NCI-H1930 (cell line): ENCODE data around the gene NDST3.

ENCODE experiments used
- DNase-seq, 2 experiments: peaks; one replicate each; lab custom pipeline; 2025; lab: John Stamatoyannopoulos, UW

NDST3 gene

GRCh38 chr4:118081434-118081833 lies 47.1 kb downstream of the NDST3 start:
- no peak for DNase-seq

- DNase-seq: no peak
Measured at GRCh38 chr4:118082182-118082581, 47.9 kb downstream of the NDST3 start.

GRCh38 chr4:118085700-118086099 lies 51.4 kb downstream of the NDST3 start:
- DNase-seq: no peak

- DNase-seq: no peak
Measured at GRCh38 chr4:118086344-118086743, 52.1 kb downstream of the NDST3 start.

GRCh38 chr4:118087366-118087765 lies 53.1 kb downstream of the NDST3 start:
- DNase-seq: no peak

GRCh38 chr4:118099106-118099505 lies 64.8 kb downstream of the NDST3 start:
- no peak for DNase-seq

- DNase-seq: no peak
Measured at GRCh38 chr4:118102195-118102594, 67.9 kb downstream of the NDST3 start.

- DNase-seq: no peak
Measured at GRCh38 chr4:118112117-118113046, 78.1 kb downstream of the NDST3 start.

- no peak for DNase-seq
Measured at GRCh38 chr4:118113220-118113619, 78.9 kb downstream of the NDST3 start.

- no peak for DNase-seq
Measured at GRCh38 chr4:118114720-118115119, 80.4 kb downstream of the NDST3 start.

- DNase-seq: no peak
Measured at GRCh38 chr4:118120120-118120760, 86.0 kb downstream of the NDST3 start.

GRCh38 chr4:118124997-118125396 lies 90.7 kb downstream of the NDST3 start:
- DNase-seq: no peak

- DNase-seq: no peak
Measured at GRCh38 chr4:118139241-118139640, 105.0 kb downstream of the NDST3 start.

- DNase-seq: no peak
Measured at GRCh38 chr4:118141240-118141639, 107.0 kb downstream of the NDST3 start.

- DNase-seq: no peak
Measured at GRCh38 chr4:118154649-118155048, 120.4 kb downstream of the NDST3 start.

GRCh38 chr4:118155516-118155915 lies 121.2 kb downstream of the NDST3 start:
- DNase-seq: no peak

GRCh38 chr4:118158763-118159375 lies 124.6 kb downstream of the NDST3 start:
- DNase-seq: no peak

GRCh38 chr4:118167306-118167705 lies 133.0 kb downstream of the NDST3 start:
- no peak for DNase-seq

- DNase-seq: no peak
Measured at GRCh38 chr4:118171381-118171780, 137.1 kb downstream of the NDST3 start.

- no peak for DNase-seq
Measured at GRCh38 chr4:118173126-118173525, 138.8 kb downstream of the NDST3 start.

- no peak for DNase-seq
Measured at GRCh38 chr4:118173956-118174725, 139.9 kb downstream of the NDST3 start.

- no peak for DNase-seq
Measured at GRCh38 chr4:118175506-118175905, 141.2 kb downstream of the NDST3 start.
